Esophagus muscularis mucosa (tissue), 4 donors: ENCODE results near the gene LDLRAD2. TPM values are rescaled to one million over a fixed set of nuclear protein-coding genes. Genes with fewer than 3 reads are reported as not detected.
"Not testable (repeated sequence)": the region's sequence is repeated elsewhere in the genome, so short reads cannot be mapped to it uniquely, and the experiment has no call there.

Experiments used
- DNase-seq: peaks from one replicate; pipeline ENCODE4 v3.0.0-alpha.2; 2017; ENCODE audit errors: extremely low spot score
- H3K27ac ChIP-seq, 4 donors: fragments of 200-600 bp; sonication (generic); replicated peaks in 1 of 4; 1 replicate in 3 of 4; 2 replicates in 1 of 4; pipeline ENCODE4 v1.5.1; 2016 to 2019; ENCODE audit warnings: mild to moderate bottlenecking in 1 of 4
- H3K27me3 ChIP-seq, 4 donors: fragments of 200-600 bp; sonication (generic); one replicate each; pipeline versions ENCODE4 v1.5.1 to v1.6.0; 2016 to 2019
- H3K36me3 ChIP-seq, 4 donors: fragments of 200-600 bp; sonication (generic); one replicate each; pipeline ENCODE4 v1.5.1; 2016 to 2019
- H3K4me1 ChIP-seq, 4 donors: fragments of 200-600 bp; sonication (generic); one replicate each; pipeline ENCODE4 v1.5.1; 2016 to 2019
- H3K4me3 ChIP-seq, 4 donors: fragments of 200-600 bp; sonication (generic); 1 replicate in 2 of 4; 2 replicates in 2 of 4; pipeline ENCODE4 v1.5.1; 2016 to 2019; ENCODE audit warnings: mild to moderate bottlenecking in 4 of 4, moderate library complexity in 1 of 4
- H3K9me3 ChIP-seq, 4 donors: fragments of 200-600 bp; sonication (generic); 1 replicate in 3 of 4; 2 replicates in 1 of 4; pipeline ENCODE4 v1.5.1; 2016 to 2019
- CTCF ChIP-seq, 3 experiments: fragments of 200-600 bp in 2 of 3; fragments of 450-650 bp in 1 of 3; sonication (generic) in 2 of 3; IDR thresholded peaks; one replicate each; pipeline ENCODE4 v1.5.1; 2017 to 2019; ENCODE audit warnings: antibody characterized with exemption in 3 of 3, mild to moderate bottlenecking in 2 of 3, moderate library complexity in 1 of 3
- EP300 ChIP-seq: sonication (generic); formaldehyde crosslinking; IDR thresholded peaks from one replicate; pipeline ENCODE4 v1.6.1; 2017; ENCODE audit warnings: antibody characterized with exemption
- POLR2A ChIP-seq: fragments of 450-650 bp; IDR thresholded peaks from one replicate; pipeline ENCODE4 v1.6.1; 2017; ENCODE audit warnings: antibody characterized with exemption, moderate library complexity, mild to moderate bottlenecking, low read depth
- POLR2AphosphoS5 ChIP-seq, 2 donors: sonication (generic); formaldehyde crosslinking; IDR thresholded peaks; one replicate each; pipeline ENCODE4 v1.6.1; 2017; ENCODE audit warnings: antibody characterized with exemption in 2 of 2
- WGBS: methylation state at CpG from one replicate; pipeline ENCODE4 v1.1.5; 2018; 5-methylcytosine and 5-hydroxymethylcytosine counted together
- intact Hi-C: fragments of 100-400 bp; cut with DNase I; formaldehyde crosslinking; loops from one replicate; pipeline ENCODE4 v1.15.1; 2023
- total RNA-seq, 4 donors: library from RNA; depleted of rRNA; stranded (reverse); fragments of >200 nt; gene quantifications; one replicate each; pipeline versions ENCODE4 v1.1.0 to v1.2.1, GENCODE V29; 2016

Gene LDLRAD2
- total RNA-seq = not detected

GRCh38 chr1:21811875-21812305, at the start of gene LDLRAD2:
TSS of gene LDLRAD2 (plus strand) at chr1:21812265. CDS start at chr1:21812452, 187 bp downstream.
- Histone ChIP-seq H3K36me3 (no peaks in the 10 kb centered on the region), H3K9me3 (no peaks in the 10 kb centered on the region), H3K4me3 (no peak within 1 kb of the TSS), H3K27ac (no peak within 1 kb of the TSS), H3K27me3 (peaks cover 0 to 15% (median 8%) of the 10 kb centered on the region in 4 donors), H3K4me1 (peaks cover 7 to 18% (median 11%) of the 10 kb centered on the region in 4 donors)
- TF ChIP-seq POLR2A (no peak), POLR2AphosphoS5 (IDR thresholded peaks at IDR 0.05) (no peak), CTCF (IDR thresholded peaks at IDR 0.05) (no peak), EP300 (no peak)
- DNase-seq = no peak
- 63% methylated on average over 2 of the region's 2 CpGs for WGBS
- intact Hi-C loops = no loop called here

DNA sequence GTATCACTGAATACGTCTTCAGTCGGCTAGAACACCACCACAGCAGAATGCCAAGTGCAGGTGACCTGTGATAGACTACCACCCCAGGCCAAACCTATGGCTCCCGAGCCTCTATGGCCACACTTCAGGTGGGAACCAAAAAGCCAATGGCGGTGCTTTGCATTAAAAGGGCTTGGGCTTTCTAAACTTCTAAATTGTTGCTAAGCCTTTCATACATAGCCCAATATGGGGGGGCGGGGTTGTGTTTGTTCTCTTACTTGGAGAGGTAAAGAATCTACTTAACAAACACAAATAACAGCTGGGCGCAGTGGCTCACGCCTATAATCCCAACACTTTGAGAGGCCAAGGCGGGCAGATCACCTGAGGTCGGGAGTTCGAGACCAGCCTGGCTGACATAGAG, 48.8 kb upstream of the LDLRAD2 start:
- peaks cover 50 to 74% (median 55%) of the 10 kb centered on the region in 4 donors for H3K4me1 ChIP-seq
- intact Hi-C loops = loop anchor here (10.0 kb wide), 1 partner anchor 202 kb away; no protein-coding TSS in a partner anchor
- H3K27ac ChIP-seq = peak overlapping the region in 2 of 4 donors; percentile 11 to 20
- DNase-seq = no peak
- no peaks in the 10 kb centered on the region for H3K9me3 ChIP-seq
- no peaks in the 10 kb centered on the region for H3K27me3 ChIP-seq
- TF ChIP-seq POLR2AphosphoS5 (IDR thresholded peaks at IDR 0.05) (no peak), POLR2A (no peak), CTCF (IDR thresholded peaks at IDR 0.05) (no peak), EP300 (no peak)
- WGBS = 95% methylated on average over 10 of the region's 10 CpGs
- H3K36me3 ChIP-seq = no peaks in the 10 kb centered on the region
- no peak overlapping the region for H3K4me3 ChIP-seq

DNA sequence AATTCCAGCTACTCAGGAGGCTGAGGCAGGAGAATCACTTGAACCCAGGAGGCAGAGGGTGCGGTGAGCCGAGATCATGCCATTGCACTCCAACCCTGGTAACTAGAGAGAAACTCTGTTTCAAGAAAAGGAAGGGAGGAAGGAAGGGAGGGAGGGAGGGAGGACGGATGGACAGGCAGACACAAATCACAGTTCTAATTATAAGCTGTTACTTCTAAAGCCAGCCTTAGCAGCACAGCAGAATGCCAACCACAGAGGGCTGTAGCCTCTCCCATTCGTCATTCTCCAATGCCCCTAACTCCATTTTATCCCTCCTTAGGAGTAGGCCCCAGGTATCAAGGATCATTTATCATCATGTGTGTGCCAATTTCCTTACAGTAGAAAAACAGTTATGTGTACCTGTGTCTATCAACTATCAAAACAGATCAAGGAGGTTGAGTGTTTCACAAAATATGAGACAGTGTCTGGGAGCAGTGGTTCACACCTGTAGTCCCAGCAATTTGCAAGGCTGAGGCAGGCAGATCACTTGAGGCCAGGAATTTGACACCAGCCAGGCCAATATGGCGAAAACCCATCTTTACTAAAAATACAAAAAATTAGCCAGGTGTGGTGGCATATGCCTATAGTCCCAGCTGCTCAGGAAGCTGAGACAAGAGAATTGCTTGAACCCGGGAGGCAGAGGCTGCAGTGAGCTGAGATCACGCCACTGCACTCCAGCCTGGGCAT, 48.2 kb upstream of the LDLRAD2 start:
- Histone ChIP-seq H3K27me3 (no peaks in the 10 kb centered on the region), H3K4me3 (no peak overlapping the region), H3K27ac (peak overlapping the region; percentile 49 to 72 (median 68)), H3K9me3 (no peaks in the 10 kb centered on the region), H3K4me1 (peaks cover 50 to 79% (median 58%) of the 10 kb centered on the region in 4 donors), H3K36me3 (no peaks in the 10 kb centered on the region)
- intact Hi-C loops = loop anchor here (10.0 kb wide), 1 partner anchor 201 kb away; no protein-coding TSS in a partner anchor
- WGBS = 76% methylated on average over 7 of the region's 7 CpGs
- TF ChIP-seq EP300 (no peak), POLR2AphosphoS5 (IDR thresholded peaks at IDR 0.05) (no peak), POLR2A (no peak), CTCF (IDR thresholded peaks at IDR 0.05) (no peak)
- no peak for DNase-seq

DNA sequence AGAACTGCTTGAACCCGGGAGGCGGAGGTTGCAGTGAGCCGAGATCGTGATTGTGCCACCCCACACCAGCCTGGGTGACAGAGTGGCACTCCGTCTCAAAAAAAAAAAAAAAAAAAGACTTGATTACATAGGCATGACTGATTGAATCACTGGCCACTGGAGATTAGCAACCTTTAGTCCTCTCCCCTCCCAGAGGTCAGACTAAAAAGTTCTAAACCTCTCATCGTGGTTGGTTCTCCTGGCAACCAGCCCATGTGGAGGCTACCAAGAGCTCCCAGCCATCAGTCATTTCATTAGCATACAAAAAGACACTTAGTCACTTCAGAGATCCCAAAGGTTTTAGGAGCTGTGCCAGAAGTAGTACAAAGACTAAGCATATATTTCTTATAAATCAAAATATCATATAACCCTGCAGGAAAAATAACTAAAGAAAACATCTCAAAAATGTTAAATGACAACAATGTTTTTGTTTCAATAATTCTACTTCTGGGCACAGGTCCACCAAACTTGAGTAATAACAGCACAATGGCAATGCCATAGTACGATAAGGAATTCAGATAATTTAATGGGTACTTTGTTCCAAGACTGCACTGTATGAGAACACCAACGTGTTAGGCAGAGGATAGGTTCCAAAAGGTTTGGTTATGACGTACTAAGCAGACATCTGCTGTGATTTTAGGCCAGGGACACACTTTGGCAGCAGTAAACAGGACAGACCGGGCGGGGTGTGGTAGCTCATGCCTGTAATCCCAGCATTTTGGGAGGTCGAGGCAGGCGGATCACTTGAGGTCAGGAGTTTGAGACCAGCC, 47.2 kb upstream of the LDLRAD2 start:
- no peak for TF ChIP-seq POLR2A
- TF ChIP-seq POLR2AphosphoS5 (IDR thresholded peaks at IDR 0.05) = peak; percentile 20 to 58
- TF ChIP-seq EP300 = no peak

DNA sequence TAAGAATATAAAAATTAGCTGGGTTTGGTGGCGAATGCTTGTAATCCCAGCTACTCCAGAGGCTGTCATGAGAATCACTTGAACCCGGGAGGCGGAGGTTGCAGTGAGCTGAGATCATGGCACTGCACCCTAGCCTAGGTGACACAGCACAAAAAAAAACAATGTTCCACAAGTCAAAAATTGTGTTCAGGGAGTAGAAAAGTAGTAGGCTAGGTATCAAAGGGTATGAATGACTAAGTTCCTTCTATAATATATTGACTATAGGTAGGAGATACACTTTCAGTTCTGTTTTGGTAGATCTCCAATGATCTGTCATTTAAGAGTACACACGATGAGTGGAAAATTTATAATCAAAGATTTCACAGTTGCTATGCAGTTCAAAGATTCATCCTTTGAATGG, 45.9 kb upstream of the LDLRAD2 start:
- no peak overlapping the region for H3K4me3 ChIP-seq
- 81% methylated on average over 4 of the region's 4 CpGs for WGBS
- no peak for DNase-seq
- no peaks in the 10 kb centered on the region for H3K36me3 ChIP-seq
- no peaks in the 10 kb centered on the region for H3K9me3 ChIP-seq
- H3K27ac ChIP-seq = peak overlapping the region in 1 of 4 donors; percentile 70
- H3K4me1 ChIP-seq = peaks cover 43 to 77% (median 52%) of the 10 kb centered on the region in 4 donors
- intact Hi-C loops = loop anchor here (10.0 kb wide), 1 partner anchor 199 kb away; no protein-coding TSS in a partner anchor
- no peak for TF ChIP-seq POLR2AphosphoS5 (IDR thresholded peaks at IDR 0.05)
- no peak for TF ChIP-seq POLR2A
- TF ChIP-seq EP300 = no peak
- TF ChIP-seq CTCF (IDR thresholded peaks at IDR 0.05) = no peak
- H3K27me3 ChIP-seq = no peaks in the 10 kb centered on the region

More for the DNA sequence above, 47.2 kb upstream of the LDLRAD2 start:
- Histone ChIP-seq H3K36me3 (no peaks in the 10 kb centered on the region), H3K27ac (peak overlapping the region; percentile 49 to 72 (median 68)), H3K9me3 (no peaks in the 10 kb centered on the region), H3K4me3 (no peak overlapping the region), H3K4me1 (peaks cover 43 to 76% (median 52%) of the 10 kb centered on the region in 4 donors), H3K27me3 (no peaks in the 10 kb centered on the region)
- DNase-seq = no peak
- intact Hi-C loops = loop anchor here (10.0 kb wide), 1 partner anchor 200 kb away; no protein-coding TSS in a partner anchor
- WGBS = 51% methylated on average over 13 of the region's 13 CpGs

- not testable (repeated sequence) for H3K27me3 ChIP-seq, H3K4me3 ChIP-seq, H3K9me3 ChIP-seq, DNase-seq, H3K36me3 ChIP-seq, H3K27ac ChIP-seq
- WGBS = 94% methylated on average over 8 of the region's 8 CpGs
- H3K4me1 ChIP-seq = peaks cover 43 to 74% (median 50%) of the 10 kb centered on the region in 4 donors
- intact Hi-C loops = loop anchor here (10.0 kb wide), 1 partner anchor 198 kb away; no protein-coding TSS in a partner anchor
Measured at GRCh38 chr1:21767106-21767505, 45.0 kb upstream of the LDLRAD2 start.
